IPS DF 4.7 (cell line): ENCODE measurements around the gene NXN.
"Not testable (repeated sequence)": the region's sequence is repeated elsewhere in the genome, so short reads cannot be mapped to it uniquely, and the experiment has no call there.

Experiments
- DNase-seq: peaks from one replicate; pipeline ENCODE4 v3.0.0-alpha.2; 2013; ENCODE audit warnings: low spot score; ENCODE audit errors: extremely low read depth

Gene NXN

GRCh38 chr17:921161-921560 lies 58.4 kb downstream of the NXN start:
- DNase-seq, result no peak

- DNase-seq, result no peak
Observed at GRCh38 chr17:920190-920589, 59.4 kb downstream of the NXN start.

DNA sequence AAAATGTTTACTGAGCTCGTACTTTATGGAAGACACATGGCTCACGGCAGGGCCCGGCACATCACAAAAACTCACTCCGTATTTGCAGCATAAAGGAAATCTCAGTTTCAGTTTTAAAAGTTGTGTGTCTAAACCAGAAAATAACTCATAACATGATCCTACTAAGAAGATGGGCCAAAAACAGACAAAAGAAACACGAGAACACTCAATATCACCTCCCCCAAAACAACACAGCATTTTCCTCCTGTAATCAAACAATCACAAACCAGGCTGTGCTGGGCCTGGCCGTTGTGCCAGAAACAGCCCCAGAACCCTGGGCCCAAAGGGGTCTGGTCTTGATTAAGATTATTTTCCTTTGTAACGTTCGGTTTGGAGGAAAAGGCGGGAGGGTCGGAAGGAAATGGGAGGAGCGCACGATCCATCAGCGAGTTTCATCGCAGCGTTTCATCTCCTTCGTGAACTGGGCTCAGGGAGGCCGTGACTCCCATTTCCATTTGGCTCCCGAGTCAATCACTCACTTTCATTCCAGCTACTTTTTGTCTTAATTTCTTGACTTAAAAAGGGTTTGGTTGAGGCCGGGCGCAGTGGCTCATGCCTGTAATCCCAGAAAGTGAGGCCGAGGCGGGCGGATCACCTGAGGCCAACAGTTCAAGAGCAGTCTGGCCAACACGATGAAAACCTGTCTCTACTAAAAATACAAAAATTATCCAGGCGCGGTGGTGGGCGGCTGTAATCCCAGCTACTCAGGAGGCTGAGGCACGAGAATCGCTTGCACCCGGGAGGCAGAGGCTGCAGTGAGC lies 61.4 kb downstream of the NXN start:
- DNase-seq, result no peak

- no peak for DNase-seq
Observed at GRCh38 chr17:917391-917811, 62.2 kb downstream of the NXN start.

DNA sequence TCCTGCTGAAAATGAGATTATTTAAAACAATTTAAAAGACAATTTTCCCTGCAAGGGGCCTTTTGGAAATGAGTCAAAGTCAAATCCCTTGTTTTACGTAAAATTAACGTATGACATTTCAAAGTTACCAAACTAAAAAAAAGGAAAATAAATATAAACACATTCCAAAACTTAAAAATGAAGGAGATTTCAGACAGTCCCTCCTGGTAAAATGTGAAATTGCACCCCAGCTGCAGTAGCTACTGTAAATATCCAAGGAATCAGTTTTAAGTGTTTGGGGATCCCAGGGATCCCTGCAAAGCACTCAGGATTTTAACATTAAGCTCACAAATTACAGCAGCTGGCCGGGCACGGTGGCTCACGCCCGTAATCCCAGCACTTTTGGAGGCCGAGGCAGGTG lies 63.3 kb downstream of the NXN start:
- no peak for DNase-seq

DNA sequence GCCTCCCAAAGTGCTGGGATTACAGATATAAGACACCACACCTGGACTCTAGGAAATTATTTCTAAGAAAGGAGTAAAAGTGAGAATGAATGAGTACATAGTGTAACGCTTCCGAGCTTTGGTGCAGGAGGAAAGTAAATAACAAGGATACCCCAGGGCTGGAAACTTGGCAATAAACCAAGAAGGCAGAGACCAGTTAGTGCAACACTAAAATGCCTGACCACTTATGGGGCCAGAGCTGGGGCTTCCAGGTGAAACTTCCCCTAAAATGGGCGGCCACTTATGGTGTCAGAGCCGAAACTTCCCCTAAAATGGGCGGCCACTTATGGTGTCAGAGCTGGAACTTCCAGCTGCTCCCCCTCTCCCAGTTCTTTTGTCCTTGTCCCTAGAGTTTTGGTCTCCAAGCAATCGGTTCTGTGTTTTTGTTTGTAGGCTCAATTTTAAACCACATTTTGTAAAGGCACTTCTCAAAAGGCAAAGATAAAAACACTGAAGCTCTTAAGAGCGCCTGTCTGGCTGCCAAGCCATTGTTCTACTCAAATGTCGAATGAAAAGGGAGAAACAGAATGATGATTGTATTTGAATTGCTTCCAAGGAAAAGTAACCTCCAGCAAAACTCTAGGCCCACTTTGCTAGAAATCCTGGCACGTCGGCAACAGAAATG lies 63.9 kb downstream of the NXN start:
- DNase-seq, result no peak

DNA sequence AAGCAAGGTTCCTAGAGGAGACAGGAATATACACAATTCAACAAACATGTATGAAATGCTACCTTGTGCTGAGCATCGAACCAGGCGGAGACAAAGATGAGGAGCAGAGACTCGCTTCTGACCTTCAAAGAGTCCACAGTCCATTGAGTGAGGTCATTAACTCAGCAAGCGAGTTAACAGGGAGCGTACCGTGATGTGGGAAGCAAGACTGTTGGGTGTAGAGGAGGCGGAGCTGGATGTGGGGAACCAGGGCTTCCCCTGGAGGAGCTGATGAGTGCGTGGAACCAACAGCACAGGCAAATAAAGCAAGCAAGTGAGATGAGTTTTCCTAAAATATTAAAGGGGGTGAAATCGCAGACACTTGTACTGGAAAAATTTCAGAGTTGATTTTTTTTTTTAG lies 65.0 kb downstream of the NXN start:
- no peak for DNase-seq

DNA sequence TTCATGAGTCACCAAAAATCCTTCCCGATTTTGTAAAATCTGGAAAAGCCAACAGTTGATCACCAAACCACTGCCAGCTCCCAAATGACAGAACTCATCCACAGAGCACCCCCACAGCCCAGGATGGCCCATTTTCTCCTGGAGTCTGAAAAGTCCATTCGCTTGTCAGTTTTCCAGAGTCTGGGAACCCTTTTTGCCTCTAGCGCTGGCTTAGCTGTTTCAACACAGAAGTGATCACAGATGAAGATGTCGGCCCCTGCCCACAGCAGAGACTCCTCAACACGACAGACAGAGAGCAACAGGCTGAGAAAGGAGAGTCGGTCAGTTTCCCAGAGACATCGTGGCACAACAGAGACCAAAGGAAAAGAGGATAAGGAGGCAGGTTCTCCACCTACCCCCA lies 66.4 kb downstream of the NXN start:
- no peak for DNase-seq

GRCh38 chr17:909642-910323 lies 69.8 kb downstream of the NXN start:
- DNase-seq, result no peak

GRCh38 chr17:907725-908124 lies 71.9 kb downstream of the NXN start:
- no peak for DNase-seq

DNA sequence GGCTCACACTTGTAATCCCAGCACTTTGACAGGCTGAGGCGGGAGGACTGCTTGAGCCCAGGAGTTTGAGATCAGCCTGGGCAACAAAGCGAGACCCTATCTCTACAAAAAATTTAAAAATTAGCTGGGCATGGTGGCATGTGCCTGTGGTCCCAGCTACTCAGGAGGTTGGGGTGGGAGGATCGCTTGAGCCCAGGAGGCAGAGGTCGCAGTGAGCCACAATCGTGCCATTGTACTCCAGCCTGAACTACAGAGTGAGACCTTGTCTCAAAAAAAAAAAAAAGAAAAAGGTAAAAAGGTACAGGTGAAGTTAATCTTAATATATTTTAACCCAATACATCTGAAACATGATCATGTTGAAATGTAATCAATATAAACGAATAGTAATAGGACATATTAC lies 73.9 kb downstream of the NXN start:
- DNase-seq, result not testable (repeated sequence)

DNA sequence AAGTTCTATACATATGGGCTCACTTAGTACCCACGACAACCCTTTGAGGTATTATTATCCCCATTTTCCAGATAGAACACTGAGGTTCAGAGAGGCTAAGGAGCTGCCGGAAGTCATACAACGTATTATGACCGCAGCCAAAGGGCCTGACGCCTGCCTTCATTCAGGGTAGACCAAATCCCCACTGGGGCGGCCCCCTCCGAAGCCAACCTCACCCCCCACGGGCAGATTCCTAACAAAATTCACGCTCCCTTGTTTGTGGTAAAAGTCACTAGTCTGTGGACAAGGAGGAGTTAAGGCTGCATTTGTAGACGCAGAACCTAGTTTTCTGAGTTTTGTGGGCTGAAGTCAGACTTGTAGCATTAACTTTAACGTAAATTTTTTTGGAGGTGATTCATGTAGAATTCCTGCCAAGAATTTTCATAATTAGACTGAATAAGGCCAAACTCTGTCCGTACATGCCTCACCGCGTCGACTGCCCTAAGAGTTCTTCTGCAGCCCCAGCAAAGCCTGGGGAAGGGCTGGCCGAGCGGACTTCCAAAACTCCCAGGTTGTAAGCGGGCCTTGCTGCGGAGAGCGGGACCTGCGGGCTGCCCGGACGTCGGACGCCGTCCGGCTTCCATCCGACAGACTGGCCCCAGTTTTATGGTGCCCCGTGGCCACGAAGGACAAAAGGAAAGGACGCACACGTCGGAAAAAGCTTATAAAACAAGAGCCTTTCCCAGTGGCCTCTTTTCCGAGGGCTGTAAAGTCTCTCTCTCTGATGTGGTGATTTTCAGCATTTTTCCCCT lies 75.7 kb downstream of the NXN start:
- DNase-seq, result no peak

DNA sequence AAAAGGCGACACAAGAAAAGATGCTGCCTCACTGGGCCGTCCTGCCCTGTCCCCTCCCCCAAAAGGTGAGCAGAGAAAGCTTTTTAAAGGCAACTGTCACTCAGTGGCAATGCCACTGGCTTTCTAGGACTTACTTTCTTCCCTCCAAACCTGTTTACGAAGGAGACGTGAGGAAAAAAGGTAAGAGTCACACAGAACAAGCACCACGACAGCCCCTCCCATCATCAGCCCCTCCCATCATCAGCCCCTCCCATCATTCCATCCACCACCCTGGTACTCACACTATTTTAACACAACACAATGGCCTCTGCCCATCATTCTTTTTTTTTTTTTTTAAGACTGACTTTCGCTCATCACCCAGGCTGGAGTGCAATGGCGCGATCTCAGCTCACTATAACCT lies 77.1 kb downstream of the NXN start:
- DNase-seq, result no peak

- no peak for DNase-seq
Observed at GRCh38 chr17:901964-902363, 77.6 kb downstream of the NXN start.

- no peak for DNase-seq
Observed at GRCh38 chr17:901191-901950, 78.2 kb downstream of the NXN start.

- DNase-seq, result no peak
Observed at GRCh38 chr17:900336-900934, 79.1 kb downstream of the NXN start.

GRCh38 chr17:897970-898619 lies 81.5 kb downstream of the NXN start:
- DNase-seq, result no peak

GRCh38 chr17:896953-897661 lies 82.5 kb downstream of the NXN start:
- no peak for DNase-seq

DNA sequence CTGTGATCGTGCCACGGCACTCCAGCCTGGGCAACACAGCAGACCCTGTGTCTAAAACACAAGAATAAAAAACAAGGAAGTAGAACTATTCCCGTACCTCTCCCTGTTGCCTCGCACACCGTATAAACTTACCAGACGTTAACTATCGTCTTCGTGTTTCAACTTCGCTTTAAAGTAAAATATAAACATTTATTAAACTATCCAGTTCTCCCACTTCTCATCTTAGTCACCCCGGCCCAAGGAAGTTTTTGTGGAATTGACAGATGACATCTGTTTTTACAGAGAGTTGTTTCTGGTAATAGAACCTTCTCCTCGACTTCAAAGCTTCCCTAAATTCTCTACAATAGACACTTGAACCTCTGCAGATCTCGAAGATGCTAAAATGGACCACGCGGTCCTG lies 83.1 kb downstream of the NXN start:
- no peak for DNase-seq
